ENCODE results near the gene QPCTL.
A peak's percentile ranks its signal among the peaks of the same experiment; 100 is the strongest.

Gene QPCTL

GRCh38 chr19:45692187-45693105 is at the start of gene QPCTL:
TSS of gene QPCTL (plus strand) at chr19:45692666. CDS start at chr19:45692704, 38 bp downstream.
- TF ChIP-seq CTCF (conservative IDR thresholded peaks at IDR 0.05) (no peak), ZFX (IDR thresholded peaks at IDR 0.05) (no peak; the same call in 1 of the 2 replicates)
- peak within 1 kb of the TSS; percentile 86 for H3K27ac ChIP-seq

GRCh38 chr19:45643024-45643926 is 49.2 kb upstream of the QPCTL start:
- TF ChIP-seq ZFX (IDR thresholded peaks at IDR 0.05): no peak
- peak; percentile 81 for TF ChIP-seq CTCF (conservative IDR thresholded peaks at IDR 0.05)
- H3K27ac ChIP-seq: no peak overlapping the region

GRCh38 chr19:45643927-45644771 is 48.3 kb upstream of the QPCTL start:
- TF ChIP-seq ZFX (IDR thresholded peaks at IDR 0.05) (no peak), CTCF (conservative IDR thresholded peaks at IDR 0.05) (no peak)
- H3K27ac ChIP-seq: no peak overlapping the region

- no peak overlapping the region for H3K27ac ChIP-seq
- TF ChIP-seq ZFX (IDR thresholded peaks at IDR 0.05): no peak
- no peak for TF ChIP-seq CTCF (conservative IDR thresholded peaks at IDR 0.05)
Observed at GRCh38 chr19:45645068-45645630, 47.3 kb upstream of the QPCTL start.

GRCh38 chr19:45645631-45646344 is 46.7 kb upstream of the QPCTL start:
- H3K27ac ChIP-seq: no peak overlapping the region
- no peak for TF ChIP-seq ZFX (IDR thresholded peaks at IDR 0.05)

GRCh38 chr19:45646345-45646698 is 46.1 kb upstream of the QPCTL start:
- no peak overlapping the region for H3K27ac ChIP-seq
- TF ChIP-seq ZFX (IDR thresholded peaks at IDR 0.05): no peak
- TF ChIP-seq CTCF (conservative IDR thresholded peaks at IDR 0.05): no peak
